ENCODE measurements around the gene RALGAPA2. TPM values are rescaled to one million over a fixed set of nuclear protein-coding genes. Genes with fewer than 3 reads are reported as not detected.

The RALGAPA2 gene
- polyA plus RNA-seq, 1 donor from 2014 or later: 21.8 TPM

DNA sequence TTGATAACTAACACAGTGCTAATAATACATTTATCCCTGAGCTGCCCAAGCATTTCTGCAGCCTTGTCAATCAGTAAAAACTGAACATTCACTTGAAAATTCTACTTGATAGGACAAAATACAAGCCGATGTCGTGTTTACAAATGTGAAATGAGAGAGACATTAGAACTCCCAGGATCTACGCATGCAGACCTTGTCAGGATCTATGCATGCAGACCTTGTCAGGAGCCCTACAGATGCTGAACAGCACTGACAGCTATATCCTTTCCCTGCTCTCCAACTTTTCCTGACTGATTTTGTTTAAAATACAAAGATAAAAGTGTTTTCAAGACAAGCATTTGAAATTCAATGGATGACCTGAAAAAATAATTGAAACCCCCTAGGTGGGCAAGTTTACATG is 315.6 kb downstream of the RALGAPA2 start:
- no peak overlapping the region for H3K27ac ChIP-seq (ENCODE audit: low read length)
- H3K4me2 ChIP-seq (ENCODE audit: low read length): no peak overlapping the region
- H3K79me2 ChIP-seq (replicated peaks; ENCODE audit: insufficient read depth, low read length): no peaks in the 10 kb centered on the region
- H3K9ac ChIP-seq (ENCODE audit: low read length): no peak overlapping the region
- no peaks in the 10 kb centered on the region for H3K27me3 ChIP-seq (ENCODE audit: insufficient read depth, low read depth, low read length)
- no peak overlapping the region for H3K4me3 ChIP-seq (ENCODE audit: low read length)
- no peak overlapping the region for H2AFZ ChIP-seq (ENCODE audit: low read depth, low read length)
- H3K9me3 ChIP-seq (ENCODE audit: low read length): no peaks in the 10 kb centered on the region
- TF ChIP-seq EZH2 (IDR thresholded peaks at IDR 0.05; ENCODE audit: borderline replicate concordance, insufficient read depth, low read length, poor library complexity, severe bottlenecking): no peak
- no peak for TF ChIP-seq EP300 (conservative IDR thresholded peaks at IDR 0.05; ENCODE audit: poor library complexity, severe bottlenecking)
- TF ChIP-seq RAD21 (conservative IDR thresholded peaks at IDR 0.05): no peak
- TF ChIP-seq SMC3 (conservative IDR thresholded peaks at IDR 0.05; ENCODE audit: poor library complexity): no peak
- TF ChIP-seq, protein P1, sequence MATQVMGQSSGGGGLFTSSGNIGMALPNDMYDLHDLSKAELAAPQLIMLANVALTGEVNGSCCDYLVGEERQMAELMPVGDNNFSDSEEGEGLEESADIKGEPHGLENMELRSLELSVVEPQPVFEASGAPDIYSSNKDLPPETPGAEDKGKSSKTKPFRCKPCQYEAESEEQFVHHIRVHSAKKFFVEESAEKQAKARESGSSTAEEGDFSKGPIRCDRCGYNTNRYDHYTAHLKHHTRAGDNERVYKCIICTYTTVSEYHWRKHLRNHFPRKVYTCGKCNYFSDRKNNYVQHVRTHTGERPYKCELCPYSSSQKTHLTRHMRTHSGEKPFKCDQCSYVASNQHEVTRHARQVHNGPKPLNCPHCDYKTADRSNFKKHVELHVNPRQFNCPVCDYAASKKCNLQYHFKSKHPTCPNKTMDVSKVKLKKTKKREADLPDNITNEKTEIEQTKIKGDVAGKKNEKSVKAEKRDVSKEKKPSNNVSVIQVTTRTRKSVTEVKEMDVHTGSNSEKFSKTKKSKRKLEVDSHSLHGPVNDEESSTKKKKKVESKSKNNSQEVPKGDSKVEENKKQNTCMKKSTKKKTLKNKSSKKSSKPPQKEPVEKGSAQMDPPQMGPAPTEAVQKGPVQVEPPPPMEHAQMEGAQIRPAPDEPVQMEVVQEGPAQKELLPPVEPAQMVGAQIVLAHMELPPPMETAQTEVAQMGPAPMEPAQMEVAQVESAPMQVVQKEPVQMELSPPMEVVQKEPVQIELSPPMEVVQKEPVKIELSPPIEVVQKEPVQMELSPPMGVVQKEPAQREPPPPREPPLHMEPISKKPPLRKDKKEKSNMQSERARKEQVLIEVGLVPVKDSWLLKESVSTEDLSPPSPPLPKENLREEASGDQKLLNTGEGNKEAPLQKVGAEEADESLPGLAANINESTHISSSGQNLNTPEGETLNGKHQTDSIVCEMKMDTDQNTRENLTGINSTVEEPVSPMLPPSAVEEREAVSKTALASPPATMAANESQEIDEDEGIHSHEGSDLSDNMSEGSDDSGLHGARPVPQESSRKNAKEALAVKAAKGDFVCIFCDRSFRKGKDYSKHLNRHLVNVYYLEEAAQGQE (IDR thresholded peaks at IDR 0.05; ENCODE audit: borderline replicate concordance): no peak
- no peak for TF ChIP-seq TAF1 (IDR thresholded peaks at IDR 0.05; ENCODE audit: low read depth)
- TF ChIP-seq POLR2AphosphoS5 (IDR thresholded peaks at IDR 0.05): no peak
- TF ChIP-seq MXI1 (conservative IDR thresholded peaks at IDR 0.05; ENCODE audit: poor library complexity, severe bottlenecking): no peak
- TF ChIP-seq, protein P2, sequence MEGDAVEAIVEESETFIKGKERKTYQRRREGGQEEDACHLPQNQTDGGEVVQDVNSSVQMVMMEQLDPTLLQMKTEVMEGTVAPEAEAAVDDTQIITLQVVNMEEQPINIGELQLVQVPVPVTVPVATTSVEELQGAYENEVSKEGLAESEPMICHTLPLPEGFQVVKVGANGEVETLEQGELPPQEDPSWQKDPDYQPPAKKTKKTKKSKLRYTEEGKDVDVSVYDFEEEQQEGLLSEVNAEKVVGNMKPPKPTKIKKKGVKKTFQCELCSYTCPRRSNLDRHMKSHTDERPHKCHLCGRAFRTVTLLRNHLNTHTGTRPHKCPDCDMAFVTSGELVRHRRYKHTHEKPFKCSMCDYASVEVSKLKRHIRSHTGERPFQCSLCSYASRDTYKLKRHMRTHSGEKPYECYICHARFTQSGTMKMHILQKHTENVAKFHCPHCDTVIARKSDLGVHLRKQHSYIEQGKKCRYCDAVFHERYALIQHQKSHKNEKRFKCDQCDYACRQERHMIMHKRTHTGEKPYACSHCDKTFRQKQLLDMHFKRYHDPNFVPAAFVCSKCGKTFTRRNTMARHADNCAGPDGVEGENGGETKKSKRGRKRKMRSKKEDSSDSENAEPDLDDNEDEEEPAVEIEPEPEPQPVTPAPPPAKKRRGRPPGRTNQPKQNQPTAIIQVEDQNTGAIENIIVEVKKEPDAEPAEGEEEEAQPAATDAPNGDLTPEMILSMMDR (IDR thresholded peaks at IDR 0.05; ENCODE audit: poor library complexity, severe bottlenecking): no peak
- H3K36me3 ChIP-seq (ENCODE audit: insufficient read depth, low read length): no peaks in the 10 kb centered on the region
- no peaks in the 10 kb centered on the region for H4K20me1 ChIP-seq (ENCODE audit: insufficient read depth)
- no peaks in the 10 kb centered on the region for H3K9me2 ChIP-seq (ENCODE audit: insufficient read depth, low read length)
- H3F3A ChIP-seq (ENCODE audit: insufficient read depth, low read length, poor library complexity, severe bottlenecking): no peaks in the 10 kb centered on the region

DNA sequence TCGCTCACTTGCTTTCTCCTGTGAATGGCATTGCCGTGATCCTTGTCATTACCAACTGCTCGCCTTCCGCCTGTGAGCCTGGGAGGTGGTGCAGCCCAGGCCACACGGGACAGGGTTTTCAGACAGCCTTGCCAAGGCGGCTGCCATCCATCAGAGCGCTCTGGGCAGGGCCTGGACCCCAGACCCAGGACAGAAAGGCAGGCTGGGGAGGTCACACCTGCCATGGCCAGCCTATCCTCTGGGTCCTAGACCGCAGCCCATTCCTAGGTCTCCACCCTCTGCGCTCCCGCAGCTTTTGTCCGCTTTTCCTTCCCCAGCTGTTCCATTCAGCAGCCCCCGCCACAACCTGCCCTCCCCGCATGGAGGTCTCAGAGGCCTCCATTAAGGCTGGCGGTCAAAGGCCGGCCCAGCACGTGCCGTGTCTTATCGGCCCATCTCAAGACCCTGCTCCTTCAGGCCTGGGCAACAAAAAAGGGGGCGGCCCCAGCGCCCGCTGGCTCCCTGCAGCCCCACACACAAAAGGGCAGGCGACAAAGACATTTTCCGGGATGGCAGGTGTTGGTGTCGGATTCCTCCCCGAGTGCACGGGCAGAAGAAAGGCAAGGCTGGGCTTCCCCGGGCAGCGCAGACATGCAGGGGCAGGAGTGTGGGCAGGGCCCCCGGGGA is 316.4 kb downstream of the RALGAPA2 start:
- Histone ChIP-seq H3K79me2 (replicated peaks; ENCODE audit: insufficient read depth, low read length) (no peaks in the 10 kb centered on the region), H3K4me3 (ENCODE audit: low read length) (no peak overlapping the region), H3K36me3 (ENCODE audit: insufficient read depth, low read length) (no peaks in the 10 kb centered on the region), H3K9ac (ENCODE audit: low read length) (no peak overlapping the region), H4K20me1 (ENCODE audit: insufficient read depth) (no peaks in the 10 kb centered on the region), H3K9me2 (ENCODE audit: insufficient read depth, low read length) (no peaks in the 10 kb centered on the region), H2AFZ (ENCODE audit: low read depth, low read length) (no peak overlapping the region), H3K27me3 (ENCODE audit: insufficient read depth, low read depth, low read length) (no peaks in the 10 kb centered on the region), H3F3A (ENCODE audit: insufficient read depth, low read length, poor library complexity, severe bottlenecking) (no peaks in the 10 kb centered on the region), H3K9me3 (ENCODE audit: low read length) (no peaks in the 10 kb centered on the region), H3K27ac (ENCODE audit: low read length) (no peak overlapping the region), H3K4me2 (ENCODE audit: low read length) (no peak overlapping the region)
- TF ChIP-seq, protein P2 (IDR thresholded peaks at IDR 0.05; ENCODE audit: poor library complexity, severe bottlenecking): no peak
- TF ChIP-seq RAD21 (conservative IDR thresholded peaks at IDR 0.05) (no peak), EZH2 (IDR thresholded peaks at IDR 0.05; ENCODE audit: borderline replicate concordance, insufficient read depth, low read length, poor library complexity, severe bottlenecking) (no peak), MXI1 (conservative IDR thresholded peaks at IDR 0.05; ENCODE audit: poor library complexity, severe bottlenecking) (no peak), POLR2AphosphoS5 (IDR thresholded peaks at IDR 0.05) (no peak), TAF1 (IDR thresholded peaks at IDR 0.05; ENCODE audit: low read depth) (no peak), EP300 (conservative IDR thresholded peaks at IDR 0.05; ENCODE audit: poor library complexity, severe bottlenecking) (no peak), SMC3 (conservative IDR thresholded peaks at IDR 0.05; ENCODE audit: poor library complexity) (no peak)
- TF ChIP-seq, protein P1 (IDR thresholded peaks at IDR 0.05; ENCODE audit: borderline replicate concordance): no peak

Measured in neural cell (in vitro differentiated cells).